ENCODE data around the gene IFI44L.
A peak's percentile ranks its signal among the peaks of the same experiment; 100 is the strongest.

The IFI44L gene

GRCh38 chr1:78664763-78665162 lies 44.5 kb downstream of the IFI44L start:
- ATAC-seq (peak; percentile 85), DNase-seq (no peak)
- H3K27me3 Mint-ChIP-seq = no peaks in the 10 kb centered on the region
- H3K4me1 Mint-ChIP-seq = no peaks in the 10 kb centered on the region
- no peaks in the 10 kb centered on the region for H3K9me3 Mint-ChIP-seq
- no peak overlapping the region for H3K4me3 Mint-ChIP-seq
- no peak overlapping the region for H3K27ac Mint-ChIP-seq

DNA sequence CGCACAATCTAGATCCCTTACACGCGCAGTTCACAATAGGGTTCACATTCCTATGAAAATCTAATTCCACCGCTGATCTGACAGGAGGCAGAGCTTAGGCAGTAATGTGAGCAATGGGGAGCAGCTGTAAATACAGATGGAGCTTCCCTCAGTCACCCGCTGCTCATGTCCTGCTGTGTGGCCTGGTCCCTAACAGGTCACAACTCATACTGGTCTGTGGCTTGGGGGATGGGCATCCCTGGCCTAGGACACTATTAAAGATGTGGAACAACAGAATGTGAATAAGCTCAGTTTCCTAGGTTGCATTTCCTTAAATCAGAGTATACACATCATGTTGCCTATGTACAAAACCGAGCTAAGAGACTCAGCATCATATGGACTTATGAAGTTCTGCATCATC lies 45.6 kb downstream of the IFI44L start:
- Mint-ChIP-seq H3K27ac (no peak overlapping the region), H3K9me3 (no peaks in the 10 kb centered on the region), H3K4me3 (no peak overlapping the region), H3K27me3 (no peaks in the 10 kb centered on the region), H3K4me1 (no peaks in the 10 kb centered on the region)
- no peak for DNase-seq
- no peak for ATAC-seq

- H3K27me3 Mint-ChIP-seq = no peaks in the 10 kb centered on the region
- ATAC-seq (no peak), DNase-seq (no peak)
- no peaks in the 10 kb centered on the region for H3K9me3 Mint-ChIP-seq
- H3K4me1 Mint-ChIP-seq = no peaks in the 10 kb centered on the region
- no peak overlapping the region for H3K4me3 Mint-ChIP-seq
- no peak overlapping the region for H3K27ac Mint-ChIP-seq
Measured at GRCh38 chr1:78667939-78668338, 47.7 kb downstream of the IFI44L start.

- ATAC-seq (no peak), DNase-seq (no peak)
- Mint-ChIP-seq H3K4me1 (no peaks in the 10 kb centered on the region), H3K4me3 (no peak overlapping the region), H3K27me3 (no peaks in the 10 kb centered on the region), H3K9me3 (no peaks in the 10 kb centered on the region), H3K27ac (no peak overlapping the region)
Measured at GRCh38 chr1:78668427-78668826, 48.2 kb downstream of the IFI44L start.

DNA sequence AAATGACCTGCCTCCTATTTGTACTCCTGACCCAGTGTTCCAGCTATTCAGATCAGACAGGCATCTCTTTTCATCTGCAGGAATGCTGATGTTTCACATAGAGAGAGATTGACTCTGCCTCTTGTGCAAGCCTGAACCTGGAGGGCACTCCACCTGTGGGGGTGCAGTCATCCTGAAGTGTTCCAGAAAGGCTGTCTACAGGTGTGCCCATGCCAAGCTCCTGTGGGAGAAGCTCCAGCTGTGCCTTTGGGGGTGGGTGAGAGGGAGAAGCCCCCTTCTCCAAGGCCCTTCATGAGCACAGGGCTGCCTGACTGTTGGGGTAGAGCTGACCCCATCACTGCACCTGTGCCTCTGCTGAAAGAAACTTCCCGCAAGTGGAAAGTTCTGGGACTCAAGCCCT lies 52.2 kb downstream of the IFI44L start:
- Mint-ChIP-seq H3K4me3 (no peak overlapping the region), H3K27ac (no peak overlapping the region), H3K4me1 (no peaks in the 10 kb centered on the region), H3K27me3 (no peaks in the 10 kb centered on the region), H3K9me3 (no peaks in the 10 kb centered on the region)
- DNase-seq (no peak), ATAC-seq (peak; percentile 24)

- DNase-seq (no peak), ATAC-seq (peak; percentile 74)
- no peaks in the 10 kb centered on the region for H3K27me3 Mint-ChIP-seq
- peaks cover 5% of the 10 kb centered on the region for H3K4me1 Mint-ChIP-seq
- no peak overlapping the region for H3K27ac Mint-ChIP-seq
- H3K9me3 Mint-ChIP-seq = no peaks in the 10 kb centered on the region
- no peak overlapping the region for H3K4me3 Mint-ChIP-seq
Measured at GRCh38 chr1:78673120-78673519, 52.9 kb downstream of the IFI44L start.

DNA sequence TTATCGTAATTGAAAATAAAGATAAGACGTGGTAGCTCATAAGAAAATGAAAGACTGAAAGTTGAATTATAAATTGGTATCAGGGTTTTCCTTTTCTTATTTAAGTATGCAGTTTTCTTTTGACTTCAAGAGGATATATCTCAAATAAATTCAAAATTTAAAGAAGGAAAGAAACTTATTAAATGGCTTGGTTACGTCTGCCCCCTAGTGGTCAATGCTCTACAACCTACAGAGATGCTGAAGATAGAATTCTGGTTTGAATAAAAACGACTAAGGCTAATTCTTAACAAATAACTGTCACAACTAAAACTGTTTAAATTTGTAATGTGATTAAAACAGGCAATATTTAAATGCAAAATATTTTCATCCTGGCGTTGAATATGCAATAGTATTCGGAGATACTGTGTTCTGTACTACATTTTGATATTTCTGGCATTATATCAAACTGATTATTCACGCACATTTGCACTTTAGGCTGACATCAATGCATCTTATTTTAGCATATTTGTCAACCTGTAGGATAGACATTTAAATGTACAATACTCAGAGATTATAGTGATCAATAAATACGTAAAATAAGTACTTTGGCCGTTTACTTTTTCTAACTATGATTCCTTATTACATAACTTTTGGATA lies 56.2 kb downstream of the IFI44L start:
- no peaks in the 10 kb centered on the region for H3K27me3 Mint-ChIP-seq
- no peak overlapping the region for H3K4me3 Mint-ChIP-seq
- no peak overlapping the region for H3K27ac Mint-ChIP-seq
- H3K9me3 Mint-ChIP-seq = no peaks in the 10 kb centered on the region
- ATAC-seq (no peak), DNase-seq (peak; percentile 26 to 28)
- peaks cover 10% of the 10 kb centered on the region for H3K4me1 Mint-ChIP-seq

- Mint-ChIP-seq H3K4me1 (peaks cover 10% of the 10 kb centered on the region), H3K27ac (no peak overlapping the region), H3K27me3 (no peaks in the 10 kb centered on the region), H3K9me3 (no peaks in the 10 kb centered on the region), H3K4me3 (no peak overlapping the region)
- DNase-seq = no peak
- no peak for ATAC-seq
Measured at GRCh38 chr1:78676993-78677392, 56.7 kb downstream of the IFI44L start.

DNA sequence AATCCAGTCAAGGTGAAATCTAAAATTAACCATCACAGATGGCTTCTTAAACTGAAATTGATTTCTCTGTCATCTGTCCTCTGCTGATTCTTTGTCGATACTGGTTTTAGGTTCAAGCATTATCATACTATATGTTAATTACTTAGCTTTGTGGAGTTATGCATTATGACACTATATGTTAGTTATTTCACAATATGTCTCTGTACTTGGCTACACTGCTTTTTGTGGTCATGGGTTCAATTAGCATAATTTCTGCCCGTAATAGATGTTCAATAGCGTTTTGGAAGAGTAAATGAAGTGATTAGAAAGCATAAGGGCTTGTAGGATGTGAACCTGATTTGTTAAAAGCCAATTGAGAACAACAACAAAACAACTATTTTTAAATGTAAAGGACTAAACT lies 57.5 kb downstream of the IFI44L start:
- Mint-ChIP-seq H3K9me3 (no peaks in the 10 kb centered on the region), H3K27me3 (no peaks in the 10 kb centered on the region), H3K27ac (no peak overlapping the region), H3K4me3 (peak overlapping the region in 1 of 2 donors; percentile 24), H3K4me1 (peaks cover 10% of the 10 kb centered on the region)
- ATAC-seq = no peak
- no peak for DNase-seq

DNA sequence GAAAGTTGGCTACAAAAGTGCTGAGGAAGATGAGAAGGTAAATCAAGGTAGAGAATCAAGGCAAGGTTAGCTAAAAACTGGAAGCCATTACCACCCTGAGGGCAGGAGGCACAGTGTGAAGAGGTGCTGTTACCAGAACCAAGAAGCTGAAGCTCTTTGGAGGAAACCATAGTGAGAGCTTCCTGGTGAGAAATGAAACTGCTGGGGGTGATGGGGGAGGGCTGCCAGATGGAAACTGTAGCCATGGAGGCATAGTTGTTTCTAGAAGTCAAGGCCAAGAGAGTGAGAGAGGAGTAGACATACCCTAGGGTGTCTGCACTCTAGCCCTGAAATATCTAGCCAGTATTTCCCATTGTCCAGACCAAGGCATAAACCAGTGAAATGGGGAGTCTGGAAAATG lies 58.1 kb downstream of the IFI44L start:
- Mint-ChIP-seq H3K27me3 (no peaks in the 10 kb centered on the region), H3K4me1 (peaks cover 10% of the 10 kb centered on the region), H3K27ac (peak overlapping the region in 1 of 2 donors; percentile 67), H3K4me3 (peak overlapping the region; percentile 2 to 24), H3K9me3 (no peaks in the 10 kb centered on the region)
- peak; percentile 83 for ATAC-seq
- peak in 1 of 2 donors; percentile 21 for DNase-seq

GRCh38 chr1:78681265-78681664 lies 61.0 kb downstream of the IFI44L start:
- Mint-ChIP-seq H3K9me3 (no peaks in the 10 kb centered on the region), H3K27ac (no peak overlapping the region), H3K4me1 (peaks cover 10% of the 10 kb centered on the region), H3K4me3 (no peak overlapping the region), H3K27me3 (no peaks in the 10 kb centered on the region)
- DNase-seq (no peak), ATAC-seq (no peak)

- Mint-ChIP-seq H3K4me1 (peaks cover 10% of the 10 kb centered on the region), H3K9me3 (no peaks in the 10 kb centered on the region), H3K4me3 (no peak overlapping the region), H3K27me3 (no peaks in the 10 kb centered on the region), H3K27ac (no peak overlapping the region)
- no peak for DNase-seq
- ATAC-seq = no peak
Measured at GRCh38 chr1:78682496-78682895, 62.2 kb downstream of the IFI44L start.

- ATAC-seq = no peak
- peaks cover 6% of the 10 kb centered on the region for H3K4me1 Mint-ChIP-seq
- no peak overlapping the region for H3K4me3 Mint-ChIP-seq
- H3K9me3 Mint-ChIP-seq = no peaks in the 10 kb centered on the region
- DNase-seq = no peak
- no peaks in the 10 kb centered on the region for H3K27me3 Mint-ChIP-seq
- H3K27ac Mint-ChIP-seq = no peak overlapping the region
Measured at GRCh38 chr1:78683079-78683478, 62.8 kb downstream of the IFI44L start.

- H3K9me3 Mint-ChIP-seq = no peaks in the 10 kb centered on the region
- no peak for DNase-seq
- H3K4me3 Mint-ChIP-seq = no peak overlapping the region
- no peaks in the 10 kb centered on the region for H3K4me1 Mint-ChIP-seq
- no peak overlapping the region for H3K27ac Mint-ChIP-seq
- ATAC-seq = no peak
- peaks cover 16% of the 10 kb centered on the region for H3K27me3 Mint-ChIP-seq
Measured at GRCh38 chr1:78687315-78687714, 67.1 kb downstream of the IFI44L start.

GRCh38 chr1:78687914-78688313 lies 67.7 kb downstream of the IFI44L start:
- Mint-ChIP-seq H3K27ac (no peak overlapping the region), H3K4me3 (no peak overlapping the region)

GRCh38 chr1:78688697-78689096 lies 68.4 kb downstream of the IFI44L start:
- DNase-seq (no peak), ATAC-seq (no peak)
- H3K4me3 Mint-ChIP-seq = no peak overlapping the region
- H3K27me3 Mint-ChIP-seq = peaks cover 16% of the 10 kb centered on the region
- H3K4me1 Mint-ChIP-seq = no peaks in the 10 kb centered on the region
- no peak overlapping the region for H3K27ac Mint-ChIP-seq
- H3K9me3 Mint-ChIP-seq = no peaks in the 10 kb centered on the region

More at GRCh38 chr1:78687914-78688313, 67.7 kb downstream of the IFI44L start:
- peaks cover 16% of the 10 kb centered on the region for H3K27me3 Mint-ChIP-seq
- H3K4me1 Mint-ChIP-seq = no peaks in the 10 kb centered on the region
- H3K9me3 Mint-ChIP-seq = no peaks in the 10 kb centered on the region
- DNase-seq (no peak), ATAC-seq (no peak)

DNA sequence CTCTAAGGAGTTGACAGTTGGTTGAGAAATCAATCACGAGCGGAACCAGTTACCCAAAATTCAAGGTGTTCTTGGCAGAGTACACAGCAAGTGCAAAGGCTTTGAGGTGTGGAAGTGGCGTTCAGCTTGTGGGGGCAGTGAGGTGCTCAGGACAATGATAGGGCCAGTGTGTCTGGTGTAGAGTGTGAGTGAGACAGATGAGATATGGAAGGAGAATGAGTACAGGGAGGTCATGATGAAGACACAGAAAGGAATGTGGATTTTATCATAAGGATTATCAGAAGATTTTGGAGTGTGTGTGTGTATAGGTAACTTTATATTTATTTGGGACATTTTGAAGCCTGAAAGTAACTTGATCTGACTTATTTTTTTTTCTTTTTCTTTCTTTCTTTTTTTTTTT lies 70.3 kb downstream of the IFI44L start:
- H3K9me3 Mint-ChIP-seq = no peaks in the 10 kb centered on the region
- H3K4me1 Mint-ChIP-seq = no peaks in the 10 kb centered on the region
- DNase-seq = no peak
- H3K4me3 Mint-ChIP-seq = no peak overlapping the region
- no peak overlapping the region for H3K27ac Mint-ChIP-seq
- no peak for ATAC-seq
- H3K27me3 Mint-ChIP-seq = peaks cover 16% of the 10 kb centered on the region
